Glomerular visceral epithelial cell (primary cell): ENCODE measurements around the gene FBXO38.
A peak's percentile ranks its signal among the peaks of the same experiment; 100 is the strongest.

Source experiments
- DNase-seq: peaks from one replicate; pipeline ENCODE4 v3.0.0-alpha.2; 2016; ENCODE audit errors: extremely low spot score

Gene FBXO38

GRCh38 chr5:148474025-148474511, 90.3 kb downstream of the FBXO38 start:
- no peak for DNase-seq

DNA sequence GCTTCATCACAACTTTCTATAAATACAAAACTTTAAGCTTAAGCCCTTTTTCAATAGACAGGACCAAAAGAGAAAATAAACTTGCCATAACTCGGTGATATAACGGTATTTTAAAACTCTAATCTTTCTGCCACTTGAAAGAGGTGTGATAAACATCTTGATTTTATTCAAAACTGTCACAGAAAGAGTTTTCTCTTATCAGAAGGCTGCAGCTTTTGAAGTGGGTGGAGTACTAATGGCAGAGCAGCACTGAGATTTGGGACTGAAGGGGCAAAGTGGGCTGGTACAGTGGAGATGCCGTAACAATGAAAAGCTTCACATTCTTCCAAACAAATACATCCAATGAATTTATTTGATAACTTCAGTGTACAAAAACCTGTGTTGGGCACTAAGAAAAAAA, 92.5 kb downstream of the FBXO38 start:
- no peak for DNase-seq

DNA sequence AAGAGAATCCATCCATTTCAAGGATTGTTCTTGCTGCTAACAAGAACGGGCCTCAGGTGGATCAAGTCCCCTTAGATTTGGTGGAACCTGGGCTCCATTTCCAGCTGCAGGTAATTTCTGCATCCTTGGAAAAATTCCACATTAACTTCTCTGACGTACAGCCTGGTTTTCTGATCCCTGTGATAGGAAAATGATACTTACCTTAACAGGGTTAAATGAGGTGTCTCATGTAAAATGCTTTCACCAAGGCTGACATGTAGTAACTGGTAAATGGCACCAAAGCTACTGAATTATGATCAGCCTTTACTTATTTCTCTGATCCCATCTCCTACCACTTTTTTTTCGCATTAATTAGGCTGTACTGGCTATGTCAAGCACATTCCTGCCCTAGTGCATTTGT, 93.7 kb downstream of the FBXO38 start:
- DNase-seq, result no peak

GRCh38 chr5:148482196-148482595, 98.4 kb downstream of the FBXO38 start:
- no peak for DNase-seq

GRCh38 chr5:148482697-148483462, 99.1 kb downstream of the FBXO38 start:
- DNase-seq, result peak; percentile 52

DNA sequence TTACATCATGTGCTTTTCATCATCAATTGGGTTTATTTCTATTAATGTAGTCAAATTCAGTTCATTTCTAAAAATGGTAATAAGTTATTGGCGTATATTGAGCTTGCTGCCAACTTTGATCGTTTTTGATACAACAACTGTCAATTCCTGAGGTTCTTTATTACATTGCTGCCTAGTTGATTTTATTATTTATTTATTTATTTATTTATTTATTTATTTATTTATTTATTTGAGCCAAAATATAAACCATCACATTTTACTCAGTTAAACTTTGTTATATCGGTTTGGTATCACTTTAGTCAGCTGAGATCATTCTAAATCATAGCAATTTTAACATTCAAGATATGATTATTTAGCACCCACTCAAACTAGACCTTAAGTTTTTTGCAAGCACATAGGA, 100.0 kb downstream of the FBXO38 start:
- DNase-seq, result no peak

GRCh38 chr5:148484651-148485050, 100.9 kb downstream of the FBXO38 start:
- no peak for DNase-seq

DNA sequence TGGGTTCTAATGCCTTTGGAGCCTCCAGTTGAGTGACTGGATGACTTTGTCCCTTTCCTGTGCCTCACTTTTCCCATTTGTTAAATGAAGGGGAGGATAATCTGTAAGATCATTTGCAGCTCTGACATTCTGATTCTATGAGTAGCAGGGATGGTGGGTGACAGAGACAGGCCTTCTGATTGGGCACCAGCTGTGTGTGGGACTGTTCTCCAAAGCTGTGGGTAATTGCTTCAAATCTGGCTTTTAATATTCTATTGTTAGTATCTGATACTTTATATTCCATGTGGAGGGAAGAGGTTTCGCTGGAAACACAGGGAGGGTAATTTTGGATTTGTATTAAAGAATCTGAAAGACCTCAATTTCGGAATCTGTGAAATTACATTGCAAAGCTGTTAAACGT, 102.7 kb downstream of the FBXO38 start:
- no peak for DNase-seq

- no peak for DNase-seq
These were observed 105.0 kb downstream of the FBXO38 start for GRCh38 chr5:148488757-148489156.

DNA sequence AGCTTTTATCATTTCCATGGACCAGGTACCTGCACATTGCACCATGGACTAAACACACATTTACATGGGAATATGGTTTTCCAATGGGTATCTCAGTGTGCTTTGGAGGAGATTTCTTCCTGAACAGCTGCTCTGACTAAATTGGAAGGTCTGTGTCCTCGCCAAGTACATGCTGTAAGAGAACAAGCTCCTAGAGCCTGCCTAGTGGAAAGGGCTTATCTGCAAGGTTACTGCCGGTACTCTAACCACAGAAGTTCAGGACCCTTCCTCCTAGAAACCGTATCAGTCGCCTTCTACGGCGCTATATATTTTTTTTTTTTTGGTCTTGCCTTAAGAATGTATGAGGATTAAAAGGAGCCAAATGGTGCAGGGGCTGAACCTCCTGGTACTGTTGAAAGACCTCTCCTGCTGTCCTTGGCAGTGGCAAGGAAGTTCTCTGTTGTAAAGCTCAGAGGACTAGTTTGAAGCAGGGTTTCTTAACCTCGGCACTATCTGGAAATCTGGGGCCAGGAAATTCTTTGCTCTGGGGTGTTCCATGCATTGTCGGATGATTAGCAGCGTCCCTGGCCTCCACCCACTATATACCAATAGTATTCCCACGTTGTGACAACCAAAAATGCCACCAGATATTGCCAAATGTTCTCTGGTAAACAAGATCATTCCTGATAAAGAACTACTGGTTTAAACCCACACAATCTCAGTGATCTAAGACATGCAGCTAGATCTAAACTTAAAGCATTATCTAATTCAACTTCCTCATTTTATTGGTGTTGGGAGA, 107.4 kb downstream of the FBXO38 start:
- DNase-seq, result no peak

DNA sequence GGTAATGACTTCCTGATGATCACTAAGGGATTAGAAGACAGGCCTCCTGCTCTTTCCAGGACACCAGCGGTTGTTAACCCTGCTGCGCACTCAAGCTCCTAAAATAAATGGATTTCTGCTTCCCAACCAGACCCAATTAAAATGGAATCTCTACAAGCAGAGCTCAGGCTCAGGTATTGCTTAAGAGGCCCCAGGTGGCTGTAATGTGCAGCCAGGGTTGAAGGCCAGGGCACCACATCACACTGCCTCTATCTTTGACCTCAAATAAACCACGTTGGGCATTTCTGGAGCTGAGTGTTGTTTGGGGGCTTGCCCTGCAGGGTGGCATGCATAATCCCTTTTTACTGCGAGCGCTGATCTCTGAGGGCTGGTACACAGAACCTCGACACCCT, 108.0 kb downstream of the FBXO38 start:
- no peak for DNase-seq

DNA sequence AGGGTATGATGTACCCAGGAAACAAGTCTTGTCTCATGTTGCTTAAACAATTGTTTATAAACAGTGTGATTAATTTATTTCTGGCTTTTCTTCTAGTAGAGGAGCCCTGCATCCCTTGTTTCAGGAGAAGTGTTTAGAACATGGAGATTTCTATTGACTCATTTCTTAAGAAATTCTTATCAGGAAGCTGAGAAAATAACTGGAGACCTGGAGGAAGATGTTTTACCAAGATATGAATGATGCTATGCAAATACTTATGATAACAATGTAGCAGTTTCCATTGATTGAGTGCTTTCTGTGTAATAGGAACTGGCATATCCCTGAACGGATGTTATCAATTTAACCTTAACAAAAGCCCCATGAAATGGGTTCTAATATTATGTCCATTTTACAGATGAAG, 108.6 kb downstream of the FBXO38 start:
- no peak for DNase-seq
